HepG2 (cell line): ENCODE data around the gene POP5. TPM values are rescaled to one million over a fixed set of nuclear protein-coding genes. Genes with fewer than 3 reads are reported as not detected.

Source experiments
- GATA4 ChIP-seq: sonication (generic); IDR thresholded peaks from 2 replicates; pipeline ENCODE4 v1.6.1; 2016; ENCODE audit warnings: antibody characterized with exemption, low read depth, borderline replicate concordance
- HOXA3 ChIP-seq: sonication (generic); formaldehyde crosslinking; IDR thresholded peaks from 2 replicates; pipeline ENCODE4 v1.5.0; 2020; ENCODE audit warnings: missing genetic modification reagents
- HOXD1 ChIP-seq: sonication (generic); formaldehyde crosslinking; IDR thresholded peaks from 2 replicates; pipeline ENCODE4 v1.5.0; 2020; ENCODE audit warnings: missing genetic modification reagents
- MYPOP ChIP-seq: sonication (generic); formaldehyde crosslinking; IDR thresholded peaks from 2 replicates; pipeline ENCODE4 v1.8.1; 2023; ENCODE audit warnings: mild to moderate bottlenecking, moderate library complexity, missing genetic modification reagents
- NONO ChIP-seq, 2 experiments: fragments of 450-650 bp in 1 of 2; sonication (generic) in 1 of 2; formaldehyde crosslinking in 1 of 2; IDR thresholded peaks in 1 of 2; conservative IDR thresholded peaks in 1 of 2; 2 replicates each; pipeline versions ENCODE4 v1.6.1 to v1.8.0; 2017 to 2022; ENCODE audit warnings: mild to moderate bottlenecking in 1 of 2, missing genetic modification reagents in 1 of 2, moderate library complexity in 1 of 2
- PRDM15 ChIP-seq: sonication (generic); formaldehyde crosslinking; IDR thresholded peaks from 2 replicates; pipeline ENCODE4 v1.4.0; 2020; ENCODE audit warnings: missing genetic modification reagents
- SMARCE1 ChIP-seq: fragments of 450-650 bp; IDR thresholded peaks from 2 replicates; pipeline ENCODE4 v1.6.1; 2017; ENCODE audit warnings: borderline replicate concordance
- SUZ12 ChIP-seq: fragments of 150-350 bp; IDR thresholded peaks from 2 replicates; pipeline ENCODE4 v1.6.1; 2014; ENCODE audit warnings: low read depth, low read length
- TGIF2 ChIP-seq: IDR thresholded peaks from 2 replicates; pipeline ENCODE4 v1.6.1; 2016; ENCODE audit warnings: control low read depth, missing compliant biosample characterization
- XBP1 ChIP-seq: sonication (generic); formaldehyde crosslinking; IDR thresholded peaks from 2 replicates; pipeline ENCODE4 v1.5.0; 2020; ENCODE audit warnings: missing genetic modification reagents
- ZBTB39 ChIP-seq: sonication (generic); formaldehyde crosslinking; IDR thresholded peaks from 2 replicates; pipeline ENCODE4 v1.5.0; 2020; ENCODE audit warnings: missing genetic modification reagents
- ZBTB49 ChIP-seq: sonication (generic); formaldehyde crosslinking; IDR thresholded peaks from 2 replicates; pipeline ENCODE4 v1.4.0; 2020; ENCODE audit warnings: missing genetic modification reagents, borderline replicate concordance
- ZC3H13 ChIP-seq: sonication (generic); formaldehyde crosslinking; IDR thresholded peaks from 2 replicates; pipeline ENCODE4 v1.8.1; 2023; ENCODE audit warnings: mild to moderate bottlenecking, missing genetic modification reagents, moderate library complexity
- ZNF160 ChIP-seq: sonication (generic); formaldehyde crosslinking; IDR thresholded peaks from 2 replicates; pipeline ENCODE4 v1.8.0; 2022; ENCODE audit warnings: mild to moderate bottlenecking, inconsistent platforms, missing genetic modification reagents
- ZNF713 ChIP-seq: sonication (generic); formaldehyde crosslinking; IDR thresholded peaks from 2 replicates; pipeline ENCODE4 v1.4.0; 2020; ENCODE audit warnings: mild to moderate bottlenecking, missing genetic modification reagents
- ZNF761 ChIP-seq: sonication (generic); formaldehyde crosslinking; conservative IDR thresholded peaks from 2 replicates; pipeline ENCODE4 v1.4.0; 2020; ENCODE audit warnings: mild to moderate bottlenecking, missing genetic modification reagents
- ZNF770 ChIP-seq: sonication (generic); formaldehyde crosslinking; IDR thresholded peaks from 2 replicates; pipeline ENCODE4 v1.5.0; 2020; ENCODE audit warnings: mild to moderate bottlenecking, missing genetic modification reagents
- polyA plus RNA-seq, 8 experiments: library from polyadenylated mRNA; depleted of rRNA in 3 of 8; stranded (reverse) in 7 of 8; unstranded in 1 of 8; fragments of >200 nt; fragmentation: Illumina TruSeq in 4 of 8; extraction: Trizol in 4 of 8; gene quantifications; 2 replicates each; pipeline versions ENCODE4 v1.2.1 to v1.2.3, GENCODE V29; 2011 to 2016; ENCODE audit warnings: low read depth in 4 of 8, missing spikeins in 1 of 8, mixed read lengths in 1 of 8; ENCODE audit not compliant: insufficient read depth in 1 of 8
- total RNA-seq, 5 experiments: library from RNA; depleted of rRNA; stranded (reverse); fragments of >200 nt; fragmentation: Illumina TruSeq; extraction: Trizol; gene quantifications; 2 replicates each; pipeline ENCODE4 v1.2.3, GENCODE V29; 2016; ENCODE audit warnings: low read depth in 1 of 5

The POP5 gene
- total and polyA plus RNA-seq, 2 of the 13 experiments (the other 11 are each of a cell fraction or from before 2014, with no cell fraction given) = 45.6 to 61.3 TPM

- TF ChIP-seq ZBTB49 (CRISPR knock-in tag) (peak; percentile 34; the same call in 1 of the 2 replicates), SUZ12 (no peak), TGIF2 (CRISPR knock-in tag) (0 out of 2 replicates have a peak, but pooled peaks have one; percentile 65), ZNF761 (CRISPR knock-in tag) (peak; percentile 72; the same call in 1 of the 2 replicates), ZNF713 (CRISPR knock-in tag) (no peak), XBP1 (no peak), HOXD1 (CRISPR knock-in tag) (peak; percentile 84; the same call in 1 of the 2 replicates), ZNF160 (CRISPR knock-in tag) (peak; percentile 37; the same call in 1 of the 2 replicates), ZC3H13 (CRISPR knock-in tag) (peak; percentile 90), NONO (IDR thresholded peaks at IDR 0.05) (no peak), NONO (CRISPR knock-in tag; conservative IDR thresholded peaks at IDR 0.05) (peak; percentile 91), SMARCE1 (no peak), MYPOP (no peak), GATA4 (peak; percentile 42; the same call in 1 of the 2 replicates), ZBTB39 (CRISPR knock-in tag) (peak; percentile 70; the same call in 1 of the 2 replicates), PRDM15 (CRISPR knock-in tag) (peak; percentile 45; the same call in 1 of the 2 replicates), ZNF770 (CRISPR knock-in tag) (peak; percentile 44; the same call in 1 of the 2 replicates), HOXA3 (CRISPR knock-in tag) (peak; percentile 98)
Observed at GRCh38 chr12:120528861-120529525, 52.2 kb downstream of the POP5 start, which contains the start of gene COQ5 (continued).
